ENCODE data around the gene MAPK11.

MAPK11 gene

DNA sequence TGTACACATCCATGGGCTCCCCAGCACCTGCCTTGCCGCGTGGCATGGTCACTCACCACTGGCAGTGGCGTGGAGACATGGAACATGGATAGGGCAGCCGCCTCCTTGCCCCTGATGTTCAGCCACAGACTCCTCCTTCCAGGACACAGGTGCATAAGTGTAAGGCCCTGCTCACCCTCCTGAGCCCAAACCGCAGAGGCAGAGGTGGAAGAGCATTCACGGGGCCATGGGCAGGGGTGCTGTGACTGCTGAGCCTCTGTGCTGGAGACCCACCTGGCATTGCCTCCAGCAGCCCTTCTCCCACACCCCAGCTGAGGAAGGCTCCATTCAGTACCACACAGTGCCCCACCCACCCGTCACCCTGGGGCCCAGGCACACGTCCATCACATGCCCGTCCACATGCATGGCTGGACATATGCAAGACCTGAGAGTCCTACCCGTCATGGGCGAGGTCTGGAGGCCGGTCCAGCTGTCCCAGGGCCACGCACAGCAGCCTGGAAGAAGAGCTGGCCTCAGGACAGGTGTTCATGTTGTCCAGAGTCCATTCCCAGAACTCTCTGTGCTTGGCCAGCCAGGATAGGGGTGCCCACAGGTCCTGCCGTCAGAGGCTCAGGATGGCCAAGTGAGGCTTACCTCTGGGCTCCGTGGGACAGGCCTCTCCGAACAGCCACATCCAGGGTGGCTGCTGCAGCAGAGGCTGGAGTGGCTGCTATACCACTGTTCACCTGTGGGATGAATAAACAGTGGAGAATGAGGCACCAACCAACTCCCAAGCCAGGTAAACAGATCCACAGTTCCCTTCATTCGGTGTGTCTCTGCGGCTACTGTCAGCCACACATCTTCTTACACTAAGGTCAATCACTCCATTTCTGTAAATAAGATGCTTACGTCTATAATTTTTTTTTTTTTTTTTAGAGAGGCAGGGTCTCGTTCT is 23.7 kb downstream of the MAPK11 start:
- no peak for DNase-seq

DNA sequence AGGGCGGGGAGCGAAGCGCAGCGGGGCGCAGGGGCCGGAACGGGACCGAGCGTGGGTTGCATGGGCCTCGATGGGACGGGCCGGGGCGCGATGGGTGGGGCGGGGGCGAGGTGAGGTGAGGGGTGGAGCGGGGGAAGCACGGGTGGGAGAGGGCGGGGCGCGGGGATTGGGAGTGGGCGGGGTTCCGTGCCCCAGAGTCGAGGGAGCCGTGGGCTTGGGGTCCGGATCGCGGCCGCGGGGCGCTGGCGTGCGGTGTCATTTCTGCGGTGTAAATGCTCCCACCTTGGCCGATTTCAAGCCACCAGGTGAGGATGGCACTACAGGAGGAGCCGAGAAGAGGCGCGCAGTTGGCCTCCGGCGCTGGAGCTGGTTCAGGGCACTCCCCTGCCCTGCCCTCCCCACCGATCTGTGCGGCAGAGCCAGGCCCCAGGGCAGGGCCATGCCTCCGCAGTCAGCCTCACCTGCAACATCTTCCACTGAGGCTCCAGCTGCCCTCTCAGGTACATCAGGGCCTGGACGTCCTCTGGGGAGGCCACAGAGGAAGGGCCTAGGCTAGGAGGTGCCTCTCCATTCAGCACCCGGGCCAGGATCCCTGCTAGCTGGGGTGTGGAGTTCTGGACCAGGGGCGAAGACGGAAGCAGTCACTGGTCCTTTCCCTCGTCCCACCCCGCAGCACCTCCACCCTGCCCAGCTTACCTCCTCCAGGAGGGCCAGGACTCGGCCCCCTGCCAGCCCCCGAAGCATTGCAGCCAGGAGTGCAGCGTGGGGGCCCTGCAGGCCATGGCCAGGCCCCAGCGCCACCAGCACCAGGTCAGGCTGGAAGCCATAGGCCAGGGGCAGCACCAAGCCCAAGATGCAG is 24.7 kb downstream of the MAPK11 start:
- no peak for DNase-seq

- peak; percentile 47 for DNase-seq
Observed at GRCh38 chr22:50244420-50245213, 25.6 kb downstream of the MAPK11 start, which contains the start of gene TUBGCP6. TUBGCP6 (minus strand) TSS chr22:50245023; CDS start chr22:50244459, 564 bp downstream.

DNA sequence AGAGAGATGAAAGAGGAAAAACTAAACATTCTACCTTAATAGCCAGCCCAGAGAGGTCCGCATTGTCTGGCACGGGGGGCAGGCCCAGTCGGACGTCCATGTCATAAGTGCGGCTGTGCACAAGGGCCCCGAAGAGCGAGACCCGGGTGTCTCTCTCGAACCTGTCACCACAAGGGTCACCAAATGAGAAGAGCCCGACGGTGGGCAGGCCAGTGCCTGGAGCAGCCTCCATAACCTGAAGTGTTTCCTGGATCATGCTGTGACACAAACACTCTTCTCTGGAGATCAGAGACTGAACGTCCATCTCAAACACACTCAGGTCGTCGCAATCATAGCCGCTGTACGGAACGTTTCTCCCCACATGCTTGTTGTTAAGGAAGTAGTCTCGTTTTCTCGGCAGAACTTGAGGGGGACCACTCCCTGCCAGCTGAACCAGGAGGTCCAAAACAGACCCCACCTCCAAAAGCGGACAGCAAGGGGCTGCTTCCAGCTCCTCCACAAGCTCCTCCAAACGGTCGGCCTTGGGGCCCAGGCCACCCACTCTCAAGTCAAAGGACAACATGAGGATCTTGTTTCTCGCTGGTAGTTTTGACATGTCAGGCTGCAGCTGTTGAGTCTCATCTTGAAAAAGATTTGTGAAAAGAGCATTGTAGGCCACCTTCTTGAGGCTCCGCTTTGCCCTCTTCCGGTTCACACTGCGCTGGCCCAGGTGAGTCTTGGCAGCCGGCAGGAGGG is 26.3 kb downstream of the MAPK11 start:
- no peak for DNase-seq

DNA sequence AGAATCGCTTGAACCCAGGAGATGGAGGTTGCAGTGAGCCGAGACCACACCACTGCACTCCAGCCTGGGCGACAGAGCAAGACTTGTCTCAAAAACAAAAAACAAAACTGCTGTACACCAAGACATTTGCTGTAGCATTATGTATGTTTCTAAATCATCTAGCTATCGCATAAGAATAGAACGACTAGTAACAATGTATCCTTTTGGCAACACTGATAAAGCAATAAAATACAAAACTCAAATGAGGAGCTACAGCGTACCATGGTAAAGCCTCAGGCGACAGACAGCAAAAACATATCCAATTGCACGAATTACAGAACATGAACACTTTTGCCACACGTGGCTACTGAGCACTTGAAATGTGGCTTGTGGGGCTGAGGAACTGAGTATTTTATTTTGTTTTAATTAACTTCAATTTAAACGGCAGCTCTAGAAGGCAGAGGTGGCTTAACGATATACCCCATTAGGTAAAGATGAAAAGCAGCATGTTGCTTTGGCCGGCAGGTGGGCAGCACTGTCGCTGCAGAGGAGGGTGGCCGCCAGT is 27.7 kb downstream of the MAPK11 start:
- DNase-seq, result no peak

DNA sequence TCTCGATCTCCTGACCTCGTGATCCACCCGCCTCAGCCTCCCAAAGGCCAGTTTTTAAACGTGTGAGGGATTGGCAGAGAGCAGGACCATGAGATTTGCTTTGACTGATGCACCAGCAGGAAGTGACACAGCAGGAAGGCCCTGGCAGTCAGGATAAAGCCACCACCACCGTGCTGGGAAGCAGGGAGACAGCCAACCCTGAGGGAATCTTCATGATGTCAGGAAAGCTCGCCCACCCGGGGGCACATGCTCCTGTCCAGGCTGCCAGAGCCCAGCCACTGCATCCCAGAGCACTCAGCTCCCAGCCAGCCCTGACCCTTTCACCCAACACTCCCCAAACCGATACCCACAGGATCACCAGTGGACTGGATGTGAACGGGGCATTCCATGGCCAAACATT is 31.4 kb downstream of the MAPK11 start:
- DNase-seq, result no peak

DNA sequence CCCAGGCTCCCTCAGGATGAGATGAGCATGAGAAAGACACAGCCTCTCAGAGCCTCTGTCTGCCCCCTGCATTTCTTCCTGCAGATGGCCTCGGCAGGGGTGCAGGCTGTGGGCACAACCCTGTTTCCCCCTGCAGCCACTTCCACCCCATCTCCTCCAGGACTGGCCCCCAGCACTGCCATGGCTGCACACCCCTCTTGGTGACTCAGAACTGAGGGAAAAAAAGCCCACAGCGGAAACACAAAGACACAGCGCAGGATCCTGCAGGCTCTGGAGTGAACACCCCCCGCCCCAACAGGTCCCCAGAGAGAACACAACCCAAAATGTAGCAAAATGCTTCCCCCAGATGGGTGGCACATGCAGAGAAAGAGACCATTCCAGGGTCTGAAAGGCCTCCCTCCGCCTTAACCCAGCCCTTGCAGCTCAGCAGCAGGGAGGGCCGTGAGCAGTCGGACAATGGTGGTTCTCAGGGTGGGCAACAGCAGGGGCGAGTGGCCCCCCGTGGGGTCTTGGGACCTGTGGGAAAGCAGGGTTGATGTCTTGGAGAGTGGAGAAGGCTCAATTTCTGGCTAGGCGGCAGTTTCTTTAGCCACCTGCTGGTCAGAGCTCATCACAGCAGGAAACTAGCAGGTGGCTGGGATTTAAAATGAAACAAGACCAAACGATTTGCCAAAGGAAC is 33.3 kb downstream of the MAPK11 start:
- no peak for DNase-seq

DNA sequence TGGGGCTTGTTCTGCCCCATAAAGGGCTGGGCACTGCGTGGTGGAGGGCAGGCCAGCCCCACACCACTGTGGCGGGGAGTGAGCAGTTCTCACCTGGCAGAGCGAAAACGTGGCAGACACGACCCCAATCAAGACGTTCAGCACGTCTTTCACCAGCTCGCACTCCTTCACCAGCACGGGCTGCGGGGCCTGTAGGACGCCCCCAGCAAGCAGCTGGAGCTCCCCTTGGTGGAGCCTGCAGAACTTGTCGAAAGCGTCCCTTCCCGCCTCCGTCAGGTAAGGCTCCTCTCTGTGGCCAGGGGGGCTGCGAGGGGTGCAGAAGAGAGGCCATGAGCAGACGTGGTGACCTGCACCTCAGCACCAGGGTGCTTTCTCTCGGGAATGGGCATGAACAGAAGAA is 37.0 kb downstream of the MAPK11 start:
- DNase-seq, result no peak

DNA sequence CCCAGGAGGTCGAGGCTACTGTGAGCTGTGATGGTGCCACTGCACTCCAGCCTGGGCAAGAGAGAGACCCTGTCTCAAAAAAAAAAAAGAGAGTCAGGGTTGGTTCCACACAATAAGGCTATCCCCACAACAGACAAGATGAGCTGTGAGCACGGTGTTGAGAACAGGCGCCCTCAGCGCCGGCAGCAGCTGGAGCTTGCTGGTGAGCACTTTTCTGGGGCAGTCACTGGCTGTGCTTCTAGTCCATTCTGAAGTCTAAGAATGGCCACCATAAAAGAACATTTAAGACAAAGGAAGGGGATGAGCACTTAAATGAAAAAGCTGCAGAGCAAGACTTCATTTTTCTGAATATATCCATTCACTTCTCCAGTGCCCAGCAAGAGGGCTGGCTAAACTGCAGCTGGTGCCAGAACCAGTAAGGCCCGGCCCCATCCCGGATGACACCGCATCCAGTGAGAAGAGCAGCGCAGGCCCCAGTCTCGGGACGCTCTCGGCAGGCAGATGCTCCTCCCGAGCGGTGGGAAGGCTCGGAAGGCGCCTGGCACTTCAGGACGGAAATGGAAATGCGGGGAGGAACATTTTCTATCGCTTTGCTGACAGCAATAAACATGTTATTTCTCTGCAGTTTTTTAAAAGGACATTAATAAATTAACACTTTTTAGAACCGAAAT is 37.6 kb downstream of the MAPK11 start:
- no peak for DNase-seq

GRCh38 chr22:50229370-50229769 is 40.8 kb downstream of the MAPK11 start:
- no peak for DNase-seq

DNA sequence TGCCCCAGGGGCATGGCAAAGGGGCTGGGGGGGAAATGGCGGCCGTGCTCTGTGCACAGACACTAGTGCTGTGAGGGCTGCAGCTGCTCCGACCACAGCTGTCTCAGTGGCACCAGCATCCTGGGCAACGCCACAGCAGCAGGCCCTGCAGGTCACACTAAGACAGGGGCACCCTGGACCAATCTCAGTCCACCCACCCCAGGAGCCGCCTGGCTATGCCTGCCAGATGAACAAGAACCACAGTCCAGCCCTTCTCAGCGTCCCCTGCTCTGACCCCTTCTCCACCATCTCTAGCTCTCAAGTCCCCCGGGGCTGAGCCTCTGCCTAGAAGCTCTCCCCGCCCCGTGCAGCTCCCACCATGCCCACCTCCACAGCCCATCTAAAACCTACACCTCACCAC is 41.8 kb downstream of the MAPK11 start:
- no peak for DNase-seq

DNA sequence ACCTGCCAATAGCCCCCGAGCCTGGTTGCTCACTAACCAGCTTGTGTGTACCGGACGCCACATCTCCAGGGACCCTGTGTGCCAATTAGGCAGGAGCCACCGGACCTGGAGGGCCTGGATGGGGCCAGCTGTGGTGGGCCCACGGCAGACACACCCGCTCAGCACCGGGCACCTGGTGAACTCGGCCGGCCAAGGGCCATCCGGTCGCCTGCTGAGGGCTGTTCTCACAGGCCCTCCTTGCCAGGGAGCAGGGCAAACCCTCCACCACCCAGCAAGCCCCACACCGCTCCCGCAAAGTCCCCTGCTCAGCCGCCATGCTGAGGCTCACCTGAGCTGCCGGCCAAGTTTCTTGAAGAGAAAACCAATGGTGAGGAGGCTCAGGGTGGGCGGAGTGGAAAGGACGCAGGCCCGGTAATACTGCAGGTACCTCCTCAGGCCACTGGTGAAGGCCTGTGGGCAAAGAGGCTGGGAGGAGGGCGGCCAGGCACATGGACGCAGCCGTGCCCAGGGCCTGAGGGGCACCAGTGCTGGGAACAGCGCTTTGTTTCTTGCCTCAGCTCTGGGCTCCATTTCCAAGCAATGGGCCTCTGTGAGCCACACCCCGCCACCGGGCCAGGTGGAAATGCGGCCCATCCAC is 42.5 kb downstream of the MAPK11 start:
- no peak for DNase-seq

GRCh38 chr22:50226875-50227165 is 43.4 kb downstream of the MAPK11 start:
- DNase-seq, result no peak

- DNase-seq, result no peak
Observed at GRCh38 chr22:50226063-50226874, 43.9 kb downstream of the MAPK11 start.

DNA sequence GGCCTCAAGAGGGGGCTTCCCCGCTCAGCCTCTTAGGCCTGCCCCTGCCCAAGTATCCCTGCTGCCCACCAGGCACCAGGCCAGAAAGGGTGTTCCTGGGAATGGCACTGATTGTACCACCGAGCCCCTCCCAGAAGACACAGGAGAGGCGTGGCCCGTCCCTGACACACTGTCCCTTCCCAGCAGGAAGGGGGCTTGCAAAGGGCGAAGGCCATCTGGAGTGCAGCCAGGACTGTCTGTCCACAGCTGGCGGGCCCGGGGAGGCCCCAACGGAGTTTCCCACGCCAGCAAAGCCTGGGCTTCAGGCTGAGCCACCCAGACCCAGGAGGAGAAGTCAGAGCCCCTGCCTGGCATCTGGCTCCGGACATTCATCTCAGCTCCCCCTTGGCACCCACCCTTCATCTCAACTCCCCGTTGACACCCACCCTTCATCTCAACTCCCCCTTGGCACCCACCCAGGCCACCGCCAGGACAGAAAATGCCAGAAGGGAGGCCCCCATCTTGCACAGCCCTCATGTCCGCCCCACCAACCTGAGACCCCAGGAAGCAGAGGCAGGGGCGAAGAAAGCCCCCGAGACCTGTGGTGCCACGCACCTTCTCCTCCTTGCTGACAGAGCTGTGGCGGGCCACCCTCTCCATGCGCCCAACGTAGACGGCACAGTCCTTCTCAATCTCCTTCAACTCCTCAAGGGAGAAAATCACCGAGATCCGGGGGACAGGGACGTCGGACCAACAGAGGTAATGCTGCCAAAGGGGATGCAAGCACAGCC is 44.8 kb downstream of the MAPK11 start:
- DNase-seq, result no peak

DNA sequence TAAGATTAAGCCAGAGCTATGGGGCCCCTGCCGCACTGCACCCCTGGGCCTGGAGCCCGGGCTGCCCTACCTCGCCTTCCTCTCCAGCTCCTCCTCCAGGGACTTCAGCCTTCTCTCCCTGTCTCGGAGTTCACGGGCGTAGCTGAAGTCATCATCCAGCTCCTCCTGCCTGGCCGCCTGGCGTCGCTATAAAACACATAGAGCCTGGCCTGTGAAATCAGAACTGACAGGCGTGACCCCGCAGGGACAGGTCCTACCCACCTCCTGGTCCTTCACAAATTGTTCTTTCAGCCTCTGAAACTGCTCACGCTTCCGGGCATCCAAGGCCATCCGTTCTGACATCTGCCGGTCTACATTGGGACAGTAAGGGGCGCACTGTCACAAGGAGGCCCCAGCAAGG is 46.1 kb downstream of the MAPK11 start:
- no peak for DNase-seq

- DNase-seq, result no peak
Observed at GRCh38 chr22:50222508-50222907, 47.7 kb downstream of the MAPK11 start.

DNA sequence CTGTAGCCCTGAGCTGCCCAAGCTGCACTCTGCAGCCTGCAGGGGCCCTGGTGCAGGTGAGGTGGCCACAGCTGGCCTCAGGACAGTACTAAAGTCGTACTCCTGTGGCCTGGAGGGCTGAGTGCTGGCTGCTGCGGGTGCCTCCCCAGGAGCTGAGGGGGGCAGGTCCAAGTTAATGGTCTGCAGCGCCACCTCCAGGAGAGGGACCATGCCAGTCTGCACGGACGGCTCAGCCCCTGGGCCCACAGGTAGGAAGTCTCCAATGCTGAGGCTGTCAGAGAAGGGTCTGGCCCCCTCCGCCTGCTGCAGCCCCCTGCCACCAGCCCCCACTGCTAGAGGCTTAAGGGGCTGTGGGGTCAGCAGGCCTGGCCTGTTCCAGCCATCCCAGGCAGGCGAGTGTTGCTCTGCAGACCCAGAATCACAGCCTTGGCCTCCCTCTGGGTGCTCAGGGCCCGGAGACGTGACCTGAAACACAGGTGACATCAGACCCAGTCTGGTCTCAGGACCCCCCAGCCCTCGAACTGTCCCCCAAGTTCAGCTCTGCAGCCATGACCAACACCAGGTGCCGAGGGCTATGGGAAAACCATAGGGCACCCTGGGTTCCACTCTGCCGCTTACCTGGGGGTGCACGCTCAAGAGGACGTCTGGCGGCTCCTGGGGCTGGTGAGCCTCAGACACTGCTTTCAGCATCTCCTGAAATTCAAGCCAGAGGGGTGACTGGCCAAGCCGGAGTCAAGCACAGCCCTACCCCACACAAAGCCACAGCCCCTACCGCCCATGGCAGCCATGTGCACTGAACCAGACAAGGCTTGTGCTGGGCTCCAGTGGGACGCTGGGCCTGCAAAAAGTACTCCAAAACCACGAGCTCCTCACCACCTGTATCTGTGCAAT is 48.5 kb downstream of the MAPK11 start:
- no peak for DNase-seq
